Measurements from ENCODE around the gene GUCY2D.

GRCh38 chr17:7995724-7996123 lies 6.7 kb upstream of the GUCY2D start:
- TF ChIP-seq CTCF (IDR thresholded peaks at IDR 0.05 in 8 of 11, conservative IDR thresholded peaks at IDR 0.05 in 3 of 11), result no peak
- TF ChIP-seq POLR2A (IDR thresholded peaks at IDR 0.05), result no peak
- no peak for TF ChIP-seq POLR2AphosphoS5 (IDR thresholded peaks at IDR 0.05)
